CD4-positive, alpha-beta T cell treated with Interleukin-4 for 1 hour (primary cell): ENCODE data around the gene BCL2.

Experiments used
- DNase-seq, 2 donors: peaks; one replicate each; pipeline ENCODE4 v3.0.0-alpha.2; 2020 to 2022

Gene BCL2

GRCh38 chr18:63307551-63308200, 11.9 kb downstream of the BCL2 start:
- DNase-seq, result no peak

GRCh38 chr18:63306819-63307550, 12.6 kb downstream of the BCL2 start:
- DNase-seq, result no peak

- DNase-seq, result no peak
Observed at GRCh38 chr18:63306249-63306648, 13.3 kb downstream of the BCL2 start.

- no peak for DNase-seq
Observed at GRCh38 chr18:63303547-63303946, 16.0 kb downstream of the BCL2 start.

GRCh38 chr18:63302636-63303405, 16.7 kb downstream of the BCL2 start:
- DNase-seq, result peak in 1 of 2 donors; percentile 38

GRCh38 chr18:63302220-63302619, 17.3 kb downstream of the BCL2 start:
- DNase-seq, result no peak

- DNase-seq, result no peak
Observed at GRCh38 chr18:63301434-63301833, 18.1 kb downstream of the BCL2 start.

GRCh38 chr18:63299837-63300745, 19.5 kb downstream of the BCL2 start:
- peak in 1 of 2 donors; percentile 54 for DNase-seq

GRCh38 chr18:63298400-63299365, 20.9 kb downstream of the BCL2 start:
- peak in 1 of 2 donors; percentile 45 for DNase-seq

GRCh38 chr18:63297687-63298399, 21.7 kb downstream of the BCL2 start:
- no peak for DNase-seq

GRCh38 chr18:63293935-63294334, 25.6 kb downstream of the BCL2 start:
- DNase-seq, result no peak

GRCh38 chr18:63292831-63293683, 26.5 kb downstream of the BCL2 start:
- DNase-seq, result peak; percentile 35 to 60

GRCh38 chr18:63291278-63291677, 28.3 kb downstream of the BCL2 start:
- DNase-seq, result no peak

- DNase-seq, result peak; percentile 42 to 66
Observed at GRCh38 chr18:63290821-63291200, 28.8 kb downstream of the BCL2 start.

GRCh38 chr18:63290166-63290820, 29.3 kb downstream of the BCL2 start:
- DNase-seq, result no peak

GRCh38 chr18:63288311-63288710, 31.3 kb downstream of the BCL2 start:
- no peak for DNase-seq

- no peak for DNase-seq
Observed at GRCh38 chr18:63287691-63288220, 31.8 kb downstream of the BCL2 start.

GRCh38 chr18:63286926-63287325, 32.6 kb downstream of the BCL2 start:
- no peak for DNase-seq
